ENCODE results near the gene CDH6.

CDH6 gene

DNA sequence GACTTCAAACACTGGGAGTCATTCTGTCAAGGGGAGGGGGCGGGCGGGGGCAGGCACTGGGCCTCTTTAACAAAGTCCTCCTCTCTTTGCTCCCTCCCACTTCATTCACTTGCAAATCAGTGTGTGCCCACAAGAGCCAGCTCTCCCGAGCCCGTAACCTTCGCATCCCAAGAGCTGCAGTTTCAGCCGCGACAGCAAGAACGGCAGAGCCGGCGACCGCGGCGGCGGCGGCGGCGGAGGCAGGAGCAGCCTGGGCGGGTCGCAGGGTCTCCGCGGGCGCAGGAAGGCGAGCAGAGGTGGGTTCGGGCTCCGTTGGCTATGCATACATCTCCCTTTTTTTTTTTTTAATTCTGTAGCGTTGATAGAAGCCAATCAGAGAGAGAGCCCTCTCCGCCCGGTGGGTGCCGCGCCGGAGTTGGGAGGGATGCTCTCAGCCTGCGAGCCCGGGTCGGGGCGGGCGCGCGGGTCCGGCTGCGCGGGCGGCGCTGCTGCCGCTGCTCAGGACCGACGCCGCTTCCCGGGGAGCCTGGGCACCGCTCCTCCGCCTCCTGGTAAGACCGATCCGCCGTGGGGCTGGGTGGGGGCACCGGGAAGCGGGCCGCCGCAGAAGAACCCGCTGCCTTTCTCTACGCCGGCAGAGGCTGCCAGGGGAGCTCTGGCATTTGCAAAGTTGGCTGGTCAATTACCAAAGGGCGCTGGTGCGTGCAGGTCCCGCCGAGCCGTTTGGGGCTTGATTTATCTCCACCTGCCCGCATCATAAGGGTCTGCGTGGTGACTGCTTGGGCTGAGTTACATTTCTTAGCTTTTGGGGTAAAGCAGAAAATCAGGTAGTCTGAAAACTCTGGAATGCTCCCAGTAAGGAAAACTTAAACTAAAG lies at the start of gene CDH6:
TSS of gene CDH6 (plus strand) at position 96 of the 877 bp plus-strand sequence. CDS start 73,788 bp downstream, outside the sequence.
- no peak for DNase-seq

DNA sequence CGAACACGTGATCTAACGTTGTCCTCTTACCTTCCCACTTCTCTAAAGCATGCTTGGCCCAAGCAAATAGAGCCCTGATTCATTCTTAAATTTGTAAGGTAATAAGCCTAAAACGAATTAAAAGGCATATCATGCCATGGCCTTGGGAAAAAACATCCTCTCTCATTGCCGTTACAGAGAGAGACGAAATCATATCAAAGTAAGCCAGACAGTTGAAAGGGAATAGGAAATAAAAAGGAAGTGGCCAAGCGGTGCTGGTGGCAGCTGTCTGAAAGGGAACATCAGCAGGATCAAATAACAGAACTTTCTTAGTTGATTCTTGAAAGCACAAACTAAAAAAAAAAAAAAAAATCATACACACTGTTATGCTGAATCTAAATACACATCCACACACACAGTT lies 49.1 kb upstream of the CDH6 start:
- DNase-seq, result no peak

DNA sequence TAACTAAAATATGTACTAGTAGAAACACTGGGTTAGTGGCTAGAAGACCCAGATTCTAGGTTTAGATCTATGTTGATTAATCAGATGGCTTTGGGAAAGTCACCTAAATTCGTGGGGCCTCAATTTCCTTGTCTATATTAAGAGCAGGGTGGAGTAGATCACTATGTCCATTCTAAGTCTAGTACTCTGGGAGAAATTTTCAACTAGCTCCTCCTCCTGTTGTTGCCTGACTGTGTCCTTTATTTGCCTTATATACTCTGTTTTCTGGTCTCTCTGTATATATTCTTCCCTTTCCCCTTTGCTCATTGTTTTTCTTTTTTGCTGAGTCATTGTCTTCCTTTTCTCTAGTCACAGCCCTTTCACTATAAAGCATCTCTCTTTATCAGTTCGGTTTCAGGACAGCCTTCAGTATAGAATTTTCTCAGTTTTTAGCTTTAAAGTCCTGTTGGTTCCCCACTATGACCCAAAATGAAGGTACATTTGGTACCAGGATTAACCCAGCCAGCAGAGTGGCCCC lies 44.5 kb upstream of the CDH6 start:
- DNase-seq, result no peak

DNA sequence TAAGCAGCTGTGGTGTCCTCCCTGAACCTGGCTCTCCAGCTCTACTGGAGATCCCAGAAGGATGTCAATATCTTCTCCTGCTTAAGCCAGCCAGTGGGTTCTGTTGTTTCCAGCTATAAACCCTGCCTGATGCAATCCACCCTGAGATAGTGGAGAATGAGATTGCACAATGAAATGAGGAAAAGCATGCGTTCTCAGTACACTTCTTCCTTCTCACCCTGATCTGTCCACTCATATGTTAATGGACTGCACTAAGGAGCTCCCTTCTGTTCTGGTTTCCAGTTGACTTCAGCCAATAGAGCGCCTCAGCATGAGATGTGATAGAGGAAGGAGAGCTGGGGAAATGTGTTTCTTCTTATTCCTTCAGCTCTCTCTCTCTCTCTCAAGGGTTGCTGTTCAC lies 40.0 kb upstream of the CDH6 start:
- no peak for DNase-seq

DNA sequence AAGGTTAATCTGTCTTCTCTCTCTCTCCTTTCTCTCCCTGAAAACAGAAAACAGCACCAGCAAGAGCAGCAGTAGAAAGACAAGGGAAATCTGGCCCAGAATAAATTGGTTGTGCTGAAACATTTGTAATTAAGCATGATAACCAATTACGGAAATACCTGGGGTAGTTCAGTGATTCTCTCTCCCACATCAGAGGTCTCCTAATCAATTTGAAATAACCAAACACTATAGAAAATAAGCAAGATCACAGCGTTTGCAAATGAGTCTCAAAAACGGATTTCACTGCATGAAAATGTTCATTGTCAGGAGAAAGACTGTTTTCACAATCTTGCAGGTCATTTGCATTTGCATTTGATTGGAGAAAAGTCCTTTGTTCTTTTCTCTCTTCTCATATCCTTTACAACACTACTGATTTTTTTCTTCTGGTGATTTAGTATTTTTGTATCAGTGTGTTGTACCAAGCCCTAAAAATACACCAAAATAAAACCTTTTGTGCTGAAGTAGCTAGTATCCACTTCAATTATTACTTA lies 36.8 kb upstream of the CDH6 start:
- no peak for DNase-seq

DNA sequence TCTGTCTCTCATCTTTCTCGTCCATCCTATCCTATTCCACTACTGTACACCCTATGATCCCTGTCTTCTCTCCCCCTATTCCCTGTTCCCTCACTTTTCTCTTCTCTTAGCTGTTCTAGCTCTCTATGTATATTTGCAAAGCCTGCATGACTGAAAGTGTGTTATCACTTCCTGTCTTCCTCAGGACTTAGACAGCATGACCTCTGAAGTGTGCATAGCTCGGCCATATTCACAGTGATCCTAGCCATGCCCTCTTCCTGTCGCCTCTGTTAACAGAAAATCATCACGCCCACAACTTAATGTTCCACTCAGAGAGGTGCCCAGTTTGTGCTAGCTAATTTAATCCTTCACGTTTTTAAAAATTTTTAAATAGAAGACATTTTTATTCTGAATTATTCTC lies 35.8 kb upstream of the CDH6 start:
- no peak for DNase-seq

DNA sequence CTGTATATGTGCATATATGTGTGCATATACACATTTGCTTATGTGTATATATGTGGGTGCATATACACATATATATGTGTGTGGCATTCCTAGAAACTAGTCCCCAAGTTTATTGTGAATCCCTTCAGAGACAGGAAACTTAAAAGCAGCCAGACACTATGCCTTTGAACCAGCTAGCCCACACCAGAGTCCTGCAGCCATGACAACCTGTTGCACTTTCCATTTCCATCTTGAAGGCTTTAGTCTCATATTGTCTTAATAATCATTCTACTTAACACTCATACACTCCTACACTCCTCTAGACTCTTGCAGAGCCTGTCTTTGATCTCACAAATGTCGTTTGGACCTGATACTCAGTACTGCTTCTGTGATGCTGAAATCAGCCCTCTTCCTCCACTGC lies 34.8 kb upstream of the CDH6 start:
- DNase-seq, result no peak

DNA sequence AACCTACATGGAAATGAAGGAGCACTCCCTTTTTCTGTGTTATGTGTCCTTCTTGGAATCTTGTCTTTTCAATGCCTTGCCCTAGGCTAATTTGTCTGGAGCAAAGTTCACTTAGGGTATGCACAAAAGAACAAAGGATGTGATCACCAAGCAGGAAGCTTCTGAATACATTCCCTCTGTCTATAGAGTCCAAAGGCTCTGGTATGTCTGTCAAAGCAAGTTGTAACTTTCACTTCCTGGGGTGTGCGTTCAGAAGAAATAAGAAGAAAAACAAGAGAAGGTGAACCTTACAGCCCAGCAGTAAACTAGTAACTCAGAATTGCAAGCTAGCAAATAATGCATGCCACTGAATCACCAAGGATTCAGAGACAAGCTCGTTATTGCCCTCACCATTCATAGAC lies 31.7 kb upstream of the CDH6 start:
- DNase-seq, result no peak

DNA sequence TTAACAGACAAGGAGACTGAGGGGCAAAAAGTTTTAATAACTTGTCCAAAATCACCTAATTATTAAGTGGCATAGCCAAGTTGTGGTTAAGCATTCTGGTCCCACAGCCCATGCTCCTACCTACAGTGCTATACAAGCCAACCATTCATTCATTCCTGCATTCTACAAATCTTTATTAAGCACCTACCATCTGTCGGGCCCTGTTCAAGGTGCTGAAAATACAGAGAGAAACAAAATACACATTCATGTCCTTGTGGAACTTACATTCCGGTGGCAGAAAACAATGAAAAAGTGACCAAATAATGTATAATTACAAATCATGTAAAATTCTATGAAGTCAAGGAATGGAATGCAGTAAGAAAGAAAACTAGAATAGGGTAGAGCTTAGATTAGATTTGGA lies 27.8 kb upstream of the CDH6 start:
- DNase-seq, result no peak

DNA sequence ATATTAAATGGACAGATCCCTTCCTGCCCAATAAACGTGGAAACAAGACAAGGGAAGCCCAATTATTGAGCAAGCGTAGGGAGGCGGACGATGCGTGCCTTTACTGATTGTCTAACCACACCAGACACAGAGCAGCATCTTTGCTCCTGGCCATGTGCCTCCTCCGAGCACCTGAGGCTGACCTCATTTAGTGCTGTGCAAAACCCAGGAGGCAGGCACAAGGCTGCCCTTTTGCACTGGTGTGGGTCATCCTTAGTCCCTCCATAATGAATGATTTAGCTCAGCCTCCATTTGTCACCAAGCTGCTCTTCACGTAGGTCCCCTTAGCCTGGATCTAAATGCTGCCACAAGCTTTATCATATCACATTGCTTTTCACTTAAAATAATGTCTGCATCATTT lies 24.1 kb upstream of the CDH6 start:
- no peak for DNase-seq

DNA sequence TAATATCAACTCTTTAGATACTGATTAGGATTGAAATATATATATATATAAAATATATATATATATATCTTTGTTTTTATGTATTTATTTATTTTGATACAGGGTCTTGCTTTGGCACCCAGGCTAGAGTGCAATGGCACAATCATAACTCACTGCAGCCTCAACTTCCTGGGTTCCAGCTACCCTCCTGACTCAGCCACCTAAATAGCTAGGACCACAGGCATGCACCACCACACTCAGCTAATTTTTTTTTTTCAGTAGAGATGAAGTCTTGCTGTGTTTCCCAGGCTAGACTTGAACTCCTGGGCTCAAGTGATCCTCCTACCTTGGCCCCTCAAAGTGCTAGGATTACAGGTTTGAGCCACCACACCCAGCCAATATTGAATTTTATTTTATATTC lies 20.6 kb upstream of the CDH6 start:
- DNase-seq, result no peak

DNA sequence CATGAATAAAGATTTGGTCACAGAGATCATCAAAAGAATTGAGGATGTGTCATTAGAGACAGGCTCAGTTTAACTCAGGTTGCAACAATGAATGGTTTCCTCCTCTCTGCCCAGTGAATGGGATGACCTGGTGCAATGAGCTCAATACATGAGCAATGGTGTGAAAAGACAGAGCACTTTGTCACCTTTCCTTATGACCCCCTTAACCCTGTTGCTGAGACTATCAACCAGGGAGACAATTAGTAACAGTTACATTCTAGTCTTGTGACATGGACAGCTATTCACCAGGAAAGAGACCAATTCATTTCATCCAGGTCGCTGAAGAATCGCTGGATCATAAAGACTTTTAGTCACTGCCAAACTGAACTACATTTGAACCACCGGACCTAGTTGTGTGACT lies 19.9 kb upstream of the CDH6 start:
- no peak for DNase-seq

DNA sequence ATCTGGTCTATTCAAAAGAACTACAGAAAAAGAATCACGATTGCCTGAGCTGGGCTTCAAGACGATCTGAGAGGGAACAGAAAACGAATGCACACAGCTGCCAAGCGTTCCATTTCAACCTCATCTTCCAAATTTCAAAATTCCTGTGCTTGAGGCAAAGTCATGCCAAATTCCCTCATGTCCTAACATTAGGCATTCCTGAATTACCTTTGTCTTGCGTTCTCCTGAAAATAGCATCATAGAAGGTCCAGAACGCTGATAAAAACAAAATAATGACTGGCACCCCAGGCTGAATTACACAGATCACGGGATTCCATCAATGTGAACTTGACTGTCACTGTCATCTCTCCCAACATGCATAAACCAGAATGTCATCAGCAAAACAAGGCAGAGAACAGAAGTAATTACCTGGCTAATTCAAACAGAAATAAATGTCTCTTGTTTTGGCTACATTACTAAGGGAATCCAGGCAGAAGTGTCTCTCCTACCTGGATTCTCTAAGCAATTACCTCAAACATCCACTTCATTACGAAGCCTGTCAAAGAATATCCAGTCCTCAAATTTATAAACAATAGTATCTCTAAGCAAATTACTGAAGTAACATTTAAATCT lies 12.0 kb upstream of the CDH6 start:
- no peak for DNase-seq

DNA sequence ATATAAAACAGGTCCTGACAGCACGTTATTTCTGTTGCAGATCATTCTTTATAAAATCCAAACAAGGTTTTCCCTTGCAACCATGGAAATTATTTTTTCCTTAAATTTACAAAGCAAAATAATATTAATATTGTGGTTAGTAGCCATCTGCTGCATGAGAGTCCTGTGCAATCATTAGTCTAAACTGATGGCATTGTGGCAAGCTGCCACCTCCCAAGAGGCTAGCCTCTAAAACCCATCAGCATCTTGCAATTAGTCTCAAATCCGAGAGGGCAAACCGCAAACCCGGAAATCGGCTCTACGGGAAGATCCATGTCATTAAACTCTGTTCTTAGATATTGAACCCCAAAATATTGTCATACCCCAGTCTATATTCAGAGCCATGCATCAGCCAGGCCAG lies 11.3 kb upstream of the CDH6 start:
- DNase-seq, result no peak

DNA sequence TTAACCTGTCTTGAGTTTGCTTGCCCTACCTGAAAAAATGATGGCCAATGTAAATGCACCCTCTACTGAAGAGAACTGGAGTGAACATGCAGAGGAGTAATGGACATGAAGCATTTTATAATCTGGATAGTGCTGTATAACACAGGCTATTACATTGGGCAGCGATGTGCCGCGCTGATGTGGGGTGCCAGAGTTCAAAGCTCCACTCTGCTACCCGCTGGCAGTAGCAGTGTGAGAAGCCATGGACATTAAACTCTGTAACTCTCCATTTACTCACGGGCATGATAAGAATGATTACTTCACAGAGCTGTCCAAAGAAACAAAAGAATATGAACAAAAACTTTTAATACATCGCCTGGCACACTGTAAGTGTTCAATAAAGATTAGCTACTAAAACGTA lies 7.5 kb upstream of the CDH6 start:
- DNase-seq, result no peak

DNA sequence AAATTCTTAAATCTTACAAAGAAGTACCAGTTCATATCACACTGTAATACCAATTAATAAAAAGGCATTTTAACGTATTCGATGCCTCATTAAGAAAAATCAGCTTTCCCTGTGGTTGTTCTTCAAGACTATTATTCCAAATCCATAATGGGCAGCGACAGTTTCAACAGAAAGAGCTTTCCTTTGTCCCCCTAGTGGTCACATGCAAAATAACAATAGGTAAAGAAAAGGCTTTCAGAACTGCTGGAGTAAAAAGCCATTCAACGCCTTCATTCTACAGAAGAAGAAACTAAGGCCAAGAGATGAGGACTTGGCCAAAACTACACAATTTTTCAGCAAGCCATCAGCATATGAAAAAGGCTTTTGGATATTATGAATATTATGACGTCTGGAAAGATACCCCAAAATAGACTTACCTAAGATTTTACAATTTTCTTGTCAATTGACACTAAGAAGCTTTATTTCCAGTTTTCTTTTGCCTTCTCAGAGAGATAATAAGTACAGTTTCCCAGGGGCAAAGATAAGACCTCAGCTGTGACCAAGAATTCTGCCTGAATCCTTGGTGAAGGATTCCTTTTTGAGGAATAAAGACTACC lies 6.7 kb upstream of the CDH6 start:
- DNase-seq, result peak; percentile 34

DNA sequence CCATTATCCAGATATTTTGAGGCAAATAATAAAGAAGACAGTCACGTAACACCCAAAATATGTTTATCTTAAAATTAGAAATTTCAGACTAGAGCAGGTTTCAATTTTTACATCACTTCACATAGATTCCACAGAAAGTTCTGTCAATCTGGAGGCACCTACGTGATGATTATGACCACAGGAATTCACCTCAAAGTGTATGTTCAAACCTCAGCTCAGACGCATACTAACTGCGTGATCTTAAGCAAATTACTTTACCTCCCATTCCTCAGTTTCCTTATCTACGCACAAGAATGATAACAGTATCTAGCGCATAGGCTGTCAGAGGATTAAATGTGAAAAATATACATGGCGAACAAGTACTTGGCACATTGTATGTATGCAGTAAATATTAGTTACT lies 5.9 kb upstream of the CDH6 start:
- no peak for DNase-seq

DNA sequence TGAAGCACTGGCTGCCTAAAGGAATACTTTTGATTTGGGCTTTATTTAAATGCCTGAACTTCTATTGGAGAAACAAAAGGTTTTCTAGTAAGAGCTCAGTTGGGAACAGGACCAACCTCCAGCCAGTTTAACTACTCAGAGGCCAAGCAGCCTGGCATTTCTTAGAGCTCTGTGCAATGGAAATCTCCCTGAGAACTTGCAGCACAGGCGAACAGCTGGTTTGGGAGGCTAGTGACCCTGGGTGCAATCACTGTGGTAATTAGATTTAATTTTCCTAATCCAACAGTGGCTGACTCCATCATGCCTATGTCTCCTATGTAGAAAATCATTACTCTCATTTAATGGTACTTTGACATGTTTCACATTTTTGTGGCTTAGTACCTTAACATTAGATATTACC lies 1.0 kb upstream of the CDH6 start:
- DNase-seq, result no peak

DNA sequence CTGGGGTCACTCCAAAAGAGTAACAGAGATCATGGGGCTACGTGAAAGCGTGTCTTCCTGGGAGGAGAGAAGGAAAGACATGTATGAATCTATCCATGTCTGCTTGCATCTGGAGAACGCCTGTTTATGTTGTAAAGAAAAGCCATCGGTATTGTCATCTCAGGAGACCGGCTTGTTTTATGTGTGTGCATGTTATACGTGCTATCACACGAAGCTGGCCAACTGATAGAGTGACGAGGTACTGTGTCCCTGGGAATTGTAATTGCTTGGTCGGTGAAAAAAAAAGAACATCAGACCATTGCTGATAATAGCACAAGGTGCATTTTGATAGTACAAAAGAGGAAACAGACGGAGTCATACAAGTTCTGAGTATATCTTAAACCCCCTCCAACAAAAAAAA lies 370 bp upstream of the CDH6 start:
- DNase-seq, result no peak

DNA sequence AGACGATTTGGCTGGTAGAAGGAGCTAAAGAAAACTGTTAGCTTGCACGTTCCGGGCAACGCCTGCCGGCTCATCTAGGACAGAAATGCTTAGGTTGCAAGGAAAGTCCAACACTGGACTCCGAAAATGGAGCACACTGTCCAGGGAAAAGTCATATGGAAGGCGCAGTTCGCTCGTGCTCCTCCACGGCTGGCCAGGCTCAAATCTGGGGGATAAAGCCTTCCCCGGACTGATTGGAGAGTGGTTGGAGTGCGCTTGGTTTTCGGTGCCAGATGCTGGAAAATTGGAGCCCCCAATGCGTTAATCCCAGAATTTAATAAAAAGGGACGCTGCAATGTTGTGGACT lies 955 bp downstream of the CDH6 start:
- no peak for DNase-seq

DNA sequence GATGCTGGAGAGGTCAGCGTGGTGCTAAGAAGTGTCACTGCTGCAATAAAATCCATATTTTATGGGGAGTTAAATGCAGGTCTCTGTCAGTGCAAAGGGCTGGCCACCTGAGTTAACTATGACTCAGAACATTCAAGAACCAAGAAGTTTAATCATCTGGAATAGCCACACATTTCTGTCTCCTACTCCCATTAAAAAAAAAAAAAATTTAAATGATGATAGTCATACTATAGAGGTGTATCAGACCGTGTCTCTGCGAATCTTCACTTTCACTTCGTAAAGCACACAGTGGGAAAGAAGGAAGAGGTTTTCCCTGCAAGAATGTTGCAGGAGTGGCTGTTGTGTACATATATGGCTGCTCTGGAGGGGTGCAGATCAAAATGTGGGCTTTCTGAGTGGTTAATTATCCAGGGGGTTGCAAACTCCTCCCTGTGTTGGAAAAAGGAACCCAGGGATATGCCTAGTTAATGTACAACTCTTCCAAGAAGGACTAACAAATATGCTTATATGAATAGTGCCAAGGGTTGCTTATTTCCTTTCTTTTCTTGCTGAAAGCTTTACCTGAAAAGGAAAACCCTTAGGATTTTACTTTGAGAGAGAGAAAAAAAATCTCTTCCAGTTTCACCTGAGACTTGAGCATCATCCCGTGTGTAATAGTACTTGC lies 1.5 kb downstream of the CDH6 start:
- no peak for DNase-seq

DNA sequence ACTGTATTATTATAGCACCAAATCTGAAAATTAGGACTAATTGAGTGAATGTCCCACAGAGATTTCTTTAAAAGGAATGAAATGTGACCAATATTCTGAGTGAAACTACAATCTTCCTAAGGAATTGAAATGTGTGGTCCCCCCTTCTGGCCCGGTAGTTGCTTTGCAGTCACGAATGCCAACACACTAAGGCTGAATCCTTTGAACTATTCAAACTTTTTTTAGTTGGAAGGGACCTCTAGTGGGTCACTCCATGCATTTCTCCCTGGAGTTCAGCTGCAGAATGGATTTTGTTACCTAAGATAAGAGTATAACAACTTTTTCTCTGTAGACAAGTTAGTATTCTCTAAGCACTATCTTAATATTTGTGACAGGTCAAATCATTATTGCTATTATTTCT lies 2.8 kb downstream of the CDH6 start:
- DNase-seq, result no peak

DNA sequence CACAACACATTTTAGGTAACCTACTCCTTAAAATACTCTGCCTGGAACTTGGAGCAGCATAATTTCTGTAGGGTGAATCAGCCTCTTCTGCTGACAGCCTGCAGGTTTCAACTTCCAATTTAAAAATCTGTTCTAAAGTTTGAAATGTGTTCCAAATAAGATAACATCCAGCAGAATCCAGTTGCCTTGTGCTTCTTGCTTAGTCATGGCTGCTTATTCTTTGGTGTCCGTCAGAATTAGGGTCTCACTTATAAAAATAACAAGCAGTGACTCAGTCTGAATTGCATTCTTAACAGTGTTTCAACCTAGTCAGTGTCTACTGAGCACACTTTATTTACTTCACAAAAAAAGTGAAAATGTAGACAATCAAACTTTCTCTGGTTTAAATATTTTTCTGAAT lies 3.7 kb downstream of the CDH6 start:
- no peak for DNase-seq

Measured in activated CD4-positive, alpha-beta T cell treated with anti-CD3 and anti-CD28 coated beads, Interleukin-2, amount 50 U/mL, for 16 hours (primary cell).